Common myeloid progenitor, CD34-positive (primary cell): ENCODE results near the gene STEAP2.

Experiments used
- CTCF ChIA-PET: fragments of 350-600 bp; sonication (Branson Sonifier 250); formaldehyde crosslinking; loops from one replicate; lab custom pipeline; 2021; ENCODE audit warnings: antibody characterized with exemption; lab: Charles Lee
- POLR2A ChIA-PET: fragments of 350-600 bp; sonication (Branson Sonifier 250); formaldehyde crosslinking; loops from one replicate; lab custom pipeline; 2021; ENCODE audit warnings: antibody characterized with exemption; lab: Charles Lee
- DNase-seq, 3 donors: peaks; one replicate each; pipeline versions ENCODE4 v3.0.0 to v3.0.0-alpha.2; 2013
- H3K27ac ChIP-seq, 2 experiments: 1 replicate in 1 of 2; 2 replicates in 1 of 2; pipeline ENCODE4 v1.7.0; 2013; ENCODE audit warnings: inconsistent platforms in 2 of 2, low read length in 2 of 2, mild to moderate bottlenecking in 2 of 2, low read depth in 1 of 2, moderate library complexity in 1 of 2; ENCODE audit not compliant: severe bottlenecking in 2 of 2, insufficient read depth in 1 of 2, poor library complexity in 1 of 2
- H3K27me3 ChIP-seq, 5 experiments: replicated peaks in 2 of 5; 1 replicate in 3 of 5; 2 replicates in 2 of 5; pipeline versions ENCODE4 v1.6.1 to v1.7.0; 2013; ENCODE audit warnings: low read length in 4 of 5, mild to moderate bottlenecking in 2 of 5, moderate library complexity in 2 of 5, inconsistent platforms in 1 of 5; ENCODE audit not compliant: insufficient read depth in 5 of 5, control insufficient read depth in 4 of 5
- H3K36me3 ChIP-seq, 4 experiments: 1 replicate in 2 of 4; 2 replicates in 2 of 4; pipeline versions ENCODE4 v1.6.1 to v1.7.0; 2013; ENCODE audit warnings: low read length in 3 of 4, control low read depth in 1 of 4, mild to moderate bottlenecking in 1 of 4; ENCODE audit not compliant: control insufficient read depth in 4 of 4, insufficient read depth in 4 of 4
- H3K4me1 ChIP-seq, 4 experiments: 1 replicate in 3 of 4; 2 replicates in 1 of 4; pipeline versions ENCODE4 v1.6.1 to v1.7.1; 2013; ENCODE audit warnings: low read length in 3 of 4, mild to moderate bottlenecking in 3 of 4, control low read depth in 1 of 4, inconsistent platforms in 1 of 4, moderate library complexity in 1 of 4; ENCODE audit not compliant: control insufficient read depth in 4 of 4, insufficient read depth in 4 of 4; ENCODE audit errors: control extremely low read depth in 1 of 4
- H3K4me3 ChIP-seq, 7 experiments: 1 replicate in 4 of 7; 2 replicates in 3 of 7; pipeline versions ENCODE4 v1.5.1 to v1.7.0; 2013; ENCODE audit warnings: mild to moderate bottlenecking in 7 of 7, low read length in 6 of 7, moderate library complexity in 6 of 7, inconsistent platforms in 2 of 7, low read depth in 2 of 7, control low read depth in 1 of 7; ENCODE audit not compliant: insufficient read depth in 4 of 7, control insufficient read depth in 1 of 7; ENCODE audit errors: extremely low read depth in 1 of 7
- H3K9me3 ChIP-seq, 5 experiments: 1 replicate in 4 of 5; 2 replicates in 1 of 5; pipeline versions ENCODE4 v1.6.1 to v1.7.1; 2013; ENCODE audit warnings: low read length in 4 of 5, mild to moderate bottlenecking in 2 of 5, inconsistent platforms in 1 of 5, low read depth in 1 of 5, moderate library complexity in 1 of 5; ENCODE audit not compliant: control insufficient read depth in 4 of 5, insufficient read depth in 2 of 5; ENCODE audit errors: control extremely low read depth in 1 of 5
- WGBS: methylation state at CpG from one replicate; pipeline ENCODE4 v1.1.5; 2013; ENCODE audit not compliant: insufficient coverage; 5-methylcytosine and 5-hydroxymethylcytosine counted together

Gene STEAP2

GRCh38 chr7:90276033-90276728 lies 64.6 kb downstream of the STEAP2 start:
- Histone ChIP-seq H3K4me1 (no peaks in the 10 kb centered on the region), H3K4me3 (no peak overlapping the region), H3K36me3 (no peaks in the 10 kb centered on the region), H3K27me3 (peaks cover 0 to 2% (median 0%) of the 10 kb centered on the region in 5 experiments), H3K27ac (no peak overlapping the region), H3K9me3 (no peaks in the 10 kb centered on the region)
- no peak for DNase-seq
- POLR2A ChIA-PET = no interaction called here
- WGBS = 95% methylated on average over 2 of the region's 5 CpGs
- CTCF ChIA-PET = interaction anchor here (1.1 to 1.3 kb wide), 2 partner anchors 21 to 25 kb away, joined by 3 read pairs; no protein-coding TSS in a partner anchor
